Uterus (tissue), 4 donors: Measurements from ENCODE around the gene GPR27. TPM values are rescaled to one million over a fixed set of nuclear protein-coding genes. Genes with fewer than 3 reads are reported as not detected.

Experiments
- DNase-seq, 2 donors: peaks; one replicate each; pipeline ENCODE4 v3.0.0-alpha.2; 2019 to 2020
- H3K27ac ChIP-seq, 2 donors: fragments of 200-600 bp; sonication (generic); 1 replicate in 1 of 2; 2 replicates in 1 of 2; pipeline ENCODE4 v1.5.1; 2016 to 2018
- H3K27me3 ChIP-seq, 2 donors: fragments of 200-600 bp; sonication (generic); one replicate each; pipeline ENCODE4 v1.5.1; 2018 to 2019; ENCODE audit warnings: control low read depth in 1 of 2
- H3K36me3 ChIP-seq, 2 donors: fragments of 200-600 bp; sonication (generic); one replicate each; pipeline ENCODE4 v1.5.1; 2019; ENCODE audit warnings: control low read depth in 1 of 2
- H3K4me1 ChIP-seq, 2 donors: fragments of 200-600 bp; sonication (generic); one replicate each; pipeline ENCODE4 v1.5.1; 2018 to 2019; ENCODE audit warnings: control low read depth in 1 of 2
- H3K4me3 ChIP-seq, 2 donors: fragments of 200-600 bp; sonication (generic); 1 replicate in 1 of 2; 2 replicates in 1 of 2; pipeline ENCODE4 v1.5.1; 2018 to 2019; ENCODE audit warnings: mild to moderate bottlenecking in 1 of 2
- H3K9me3 ChIP-seq, 2 donors: fragments of 200-600 bp; sonication (generic); one replicate each; pipeline ENCODE4 v1.5.1; 2019; ENCODE audit warnings: control low read depth in 1 of 2
- POLR2A ChIP-seq, 2 donors: fragments of 450-650 bp; IDR thresholded peaks; one replicate each; pipeline ENCODE4 v1.6.1; 2016; ENCODE audit warnings: antibody characterized with exemption in 2 of 2, mild to moderate bottlenecking in 1 of 2, moderate library complexity in 1 of 2
- intact Hi-C: fragments of 100-400 bp; cut with DNase I; formaldehyde crosslinking; loops from one replicate; pipeline ENCODE4 v1.15.1; 2023; ENCODE audit warnings: low total_unique reads
- total RNA-seq, 4 donors: library from RNA; depleted of rRNA in 3 of 4; stranded (reverse); fragments of >200 nt in 3 of 4; gene quantifications; one replicate each; pipeline versions ENCODE4 v1.1.0 to v1.2.4, GENCODE V29; 2014 to 2023
- TF ChIP-seq, protein P1 (sequence below), 4 experiments: fragments of 200-600 bp in 2 of 4; fragments of 450-650 bp in 2 of 4; sonication (generic) in 2 of 4; IDR thresholded peaks; one replicate each; pipeline ENCODE4 v1.5.1; 2016 to 2019; ENCODE audit warnings: antibody characterized with exemption in 4 of 4, mild to moderate bottlenecking in 2 of 4, moderate library complexity in 1 of 4
- donor health status: DM: yes; HTN: yes; CAD: no.

Gene GPR27
- total RNA-seq, 4 donors from 2014 or later = under 0.01 to 9.7 (median 4.4) TPM

DNA sequence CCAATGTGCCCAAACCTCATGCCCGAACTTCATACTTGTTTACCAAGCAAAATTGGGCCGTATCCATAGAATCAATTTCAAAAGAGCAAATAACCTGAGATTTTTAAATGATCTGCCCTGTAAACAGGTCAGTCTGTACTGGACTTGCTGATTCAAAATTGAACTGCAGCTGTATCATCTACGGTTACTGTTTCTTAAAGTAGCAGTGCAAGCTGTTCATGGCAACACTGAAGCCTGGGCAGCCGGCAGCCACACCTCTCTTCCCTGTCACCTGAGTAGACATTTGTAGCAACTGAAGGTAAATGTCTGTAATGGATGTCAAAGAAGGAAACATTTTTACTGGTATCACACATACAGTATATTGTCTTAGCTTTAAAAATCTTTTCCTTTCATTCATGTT lies 39.1 kb upstream of the GPR27 start:
- Histone ChIP-seq H3K36me3 (no peaks in the 10 kb centered on the region), H3K9me3 (no peaks in the 10 kb centered on the region), H3K4me1 (no peaks in the 10 kb centered on the region), H3K27ac (no peak overlapping the region), H3K4me3 (no peak overlapping the region), H3K27me3 (no peaks in the 10 kb centered on the region)
- DNase-seq = no peak
- intact Hi-C loops = no loop called here
- TF ChIP-seq, protein P1, sequence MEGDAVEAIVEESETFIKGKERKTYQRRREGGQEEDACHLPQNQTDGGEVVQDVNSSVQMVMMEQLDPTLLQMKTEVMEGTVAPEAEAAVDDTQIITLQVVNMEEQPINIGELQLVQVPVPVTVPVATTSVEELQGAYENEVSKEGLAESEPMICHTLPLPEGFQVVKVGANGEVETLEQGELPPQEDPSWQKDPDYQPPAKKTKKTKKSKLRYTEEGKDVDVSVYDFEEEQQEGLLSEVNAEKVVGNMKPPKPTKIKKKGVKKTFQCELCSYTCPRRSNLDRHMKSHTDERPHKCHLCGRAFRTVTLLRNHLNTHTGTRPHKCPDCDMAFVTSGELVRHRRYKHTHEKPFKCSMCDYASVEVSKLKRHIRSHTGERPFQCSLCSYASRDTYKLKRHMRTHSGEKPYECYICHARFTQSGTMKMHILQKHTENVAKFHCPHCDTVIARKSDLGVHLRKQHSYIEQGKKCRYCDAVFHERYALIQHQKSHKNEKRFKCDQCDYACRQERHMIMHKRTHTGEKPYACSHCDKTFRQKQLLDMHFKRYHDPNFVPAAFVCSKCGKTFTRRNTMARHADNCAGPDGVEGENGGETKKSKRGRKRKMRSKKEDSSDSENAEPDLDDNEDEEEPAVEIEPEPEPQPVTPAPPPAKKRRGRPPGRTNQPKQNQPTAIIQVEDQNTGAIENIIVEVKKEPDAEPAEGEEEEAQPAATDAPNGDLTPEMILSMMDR (IDR thresholded peaks at IDR 0.05) = no peak
- TF ChIP-seq POLR2A (IDR thresholded peaks at IDR 0.05) = no peak

DNA sequence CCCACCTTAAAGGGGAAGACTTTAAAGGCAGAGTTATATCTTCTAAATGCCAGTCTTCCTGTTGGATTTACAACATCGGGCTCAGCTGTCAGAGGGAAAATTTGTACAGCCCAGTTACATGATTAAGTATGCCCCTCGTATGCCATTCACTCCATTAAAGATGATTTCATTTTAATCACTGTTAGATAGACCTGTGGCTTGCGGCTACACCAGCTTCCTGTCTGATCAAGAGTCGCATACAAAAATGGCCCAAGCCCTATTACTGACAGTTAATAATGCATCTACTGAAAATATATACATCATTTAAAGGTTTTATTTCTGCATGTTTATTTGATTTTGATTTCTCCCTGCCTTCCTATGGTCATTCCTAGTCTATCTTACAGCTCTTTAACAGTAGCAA lies 35.6 kb upstream of the GPR27 start:
- no peaks in the 10 kb centered on the region for H3K4me1 ChIP-seq
- H3K27ac ChIP-seq = no peak overlapping the region
- no peak for DNase-seq
- TF ChIP-seq, protein P1 (IDR thresholded peaks at IDR 0.05) = no peak
- no peak for TF ChIP-seq POLR2A (IDR thresholded peaks at IDR 0.05)
- no peaks in the 10 kb centered on the region for H3K9me3 ChIP-seq
- intact Hi-C loops = no loop called here
- no peaks in the 10 kb centered on the region for H3K36me3 ChIP-seq
- H3K4me3 ChIP-seq = no peak overlapping the region
- no peaks in the 10 kb centered on the region for H3K27me3 ChIP-seq

DNA sequence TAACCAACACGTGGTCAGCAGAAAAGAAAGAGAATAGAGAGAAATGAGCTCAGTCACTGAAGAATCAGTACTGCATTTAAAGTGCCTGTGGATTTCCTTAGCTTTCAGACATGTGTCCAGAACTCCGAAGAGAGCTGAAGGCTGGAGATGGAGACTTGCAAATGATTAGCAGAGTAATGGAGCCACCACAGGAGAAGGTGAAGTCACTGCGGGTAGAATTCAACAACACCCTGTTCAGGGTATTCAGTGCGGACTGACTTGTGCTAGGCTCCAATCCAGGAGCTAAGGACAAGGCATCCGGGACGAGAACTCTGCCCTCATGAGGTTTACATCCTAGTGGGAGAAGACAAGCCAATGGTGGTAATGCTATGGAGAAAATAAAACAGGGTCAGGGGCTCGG lies 32.7 kb upstream of the GPR27 start:
- no peak for TF ChIP-seq POLR2A (IDR thresholded peaks at IDR 0.05)
- TF ChIP-seq, protein P1 (IDR thresholded peaks at IDR 0.05) = no peak
- intact Hi-C loops = no loop called here
- Histone ChIP-seq H3K27me3 (no peaks in the 10 kb centered on the region), H3K36me3 (no peaks in the 10 kb centered on the region), H3K9me3 (no peaks in the 10 kb centered on the region), H3K4me3 (no peak overlapping the region), H3K4me1 (no peaks in the 10 kb centered on the region), H3K27ac (no peak overlapping the region)
- no peak for DNase-seq

DNA sequence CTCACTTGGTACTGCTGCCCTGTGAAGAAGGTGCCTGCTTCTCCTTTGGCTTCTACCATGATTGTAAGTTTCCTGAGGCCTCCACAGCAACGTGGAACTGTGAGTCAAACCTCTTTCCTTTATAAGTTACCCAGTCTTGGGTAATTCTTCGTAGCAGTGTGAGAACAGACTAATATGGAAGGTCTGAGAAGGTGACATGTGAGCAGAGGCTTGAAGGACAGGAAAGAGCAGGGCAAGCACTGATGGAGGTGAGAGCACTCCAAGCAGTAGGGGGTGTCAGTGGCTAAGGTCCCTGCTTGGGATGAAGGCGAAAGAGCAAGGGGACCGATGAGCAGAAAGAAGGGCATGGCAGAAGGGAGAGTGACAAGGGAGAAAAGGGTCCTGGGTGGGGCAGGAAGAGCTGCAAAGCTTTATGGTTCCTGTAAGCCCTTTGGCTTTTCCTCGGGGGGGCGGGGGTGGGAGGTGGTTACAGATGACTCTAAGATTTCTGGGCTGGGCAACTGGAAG lies 32.0 kb upstream of the GPR27 start:
- Histone ChIP-seq H3K4me1 (no peaks in the 10 kb centered on the region), H3K36me3 (no peaks in the 10 kb centered on the region), H3K27ac (no peak overlapping the region), H3K27me3 (no peaks in the 10 kb centered on the region), H3K9me3 (no peaks in the 10 kb centered on the region), H3K4me3 (no peak overlapping the region)
- DNase-seq = no peak
- intact Hi-C loops = no loop called here
- TF ChIP-seq POLR2A (IDR thresholded peaks at IDR 0.05) = no peak
- TF ChIP-seq, protein P1 (IDR thresholded peaks at IDR 0.05) = no peak

DNA sequence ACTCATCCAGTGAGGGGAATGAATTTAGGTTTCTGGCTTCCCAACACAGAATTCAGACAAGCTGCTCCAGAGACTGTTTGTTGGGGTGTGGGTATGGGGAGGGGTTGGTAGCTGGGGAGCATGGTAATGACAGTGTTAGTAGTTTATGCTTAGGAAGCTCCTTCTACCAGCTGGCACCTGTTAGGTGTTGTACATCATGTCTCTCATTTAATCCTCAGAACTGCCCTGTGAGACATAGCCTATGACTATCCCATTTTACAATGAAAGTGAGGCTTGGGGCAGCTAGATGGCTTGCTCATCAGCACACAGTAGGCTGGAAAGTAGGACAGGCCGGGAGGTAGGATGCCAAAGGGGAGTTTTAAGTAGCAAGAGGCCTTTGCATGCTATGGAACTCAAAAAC lies 31.0 kb upstream of the GPR27 start:
- Histone ChIP-seq H3K9me3 (no peaks in the 10 kb centered on the region), H3K27me3 (no peaks in the 10 kb centered on the region), H3K4me3 (no peak overlapping the region), H3K27ac (no peak overlapping the region), H3K36me3 (no peaks in the 10 kb centered on the region), H3K4me1 (no peaks in the 10 kb centered on the region)
- intact Hi-C loops = no loop called here
- no peak for TF ChIP-seq POLR2A (IDR thresholded peaks at IDR 0.05)
- TF ChIP-seq, protein P1 (IDR thresholded peaks at IDR 0.05) = no peak
- DNase-seq = no peak
